ENCODE data around the gene FRY.

GRCh38 chr13:32262619-32263018 is 231.0 kb downstream of the FRY start:
- TF ChIP-seq, protein P1, sequence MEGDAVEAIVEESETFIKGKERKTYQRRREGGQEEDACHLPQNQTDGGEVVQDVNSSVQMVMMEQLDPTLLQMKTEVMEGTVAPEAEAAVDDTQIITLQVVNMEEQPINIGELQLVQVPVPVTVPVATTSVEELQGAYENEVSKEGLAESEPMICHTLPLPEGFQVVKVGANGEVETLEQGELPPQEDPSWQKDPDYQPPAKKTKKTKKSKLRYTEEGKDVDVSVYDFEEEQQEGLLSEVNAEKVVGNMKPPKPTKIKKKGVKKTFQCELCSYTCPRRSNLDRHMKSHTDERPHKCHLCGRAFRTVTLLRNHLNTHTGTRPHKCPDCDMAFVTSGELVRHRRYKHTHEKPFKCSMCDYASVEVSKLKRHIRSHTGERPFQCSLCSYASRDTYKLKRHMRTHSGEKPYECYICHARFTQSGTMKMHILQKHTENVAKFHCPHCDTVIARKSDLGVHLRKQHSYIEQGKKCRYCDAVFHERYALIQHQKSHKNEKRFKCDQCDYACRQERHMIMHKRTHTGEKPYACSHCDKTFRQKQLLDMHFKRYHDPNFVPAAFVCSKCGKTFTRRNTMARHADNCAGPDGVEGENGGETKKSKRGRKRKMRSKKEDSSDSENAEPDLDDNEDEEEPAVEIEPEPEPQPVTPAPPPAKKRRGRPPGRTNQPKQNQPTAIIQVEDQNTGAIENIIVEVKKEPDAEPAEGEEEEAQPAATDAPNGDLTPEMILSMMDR (IDR thresholded peaks at IDR 0.05) = no peak
- TF ChIP-seq JUN (CRISPR knock-in tag; IDR thresholded peaks at IDR 0.05) (no peak), ZBTB21 (CRISPR knock-in tag; IDR thresholded peaks at IDR 0.05; ENCODE audit: borderline replicate concordance) (no peak), CREB1 (CRISPR knock-in tag; IDR thresholded peaks at IDR 0.05) (no peak), MAX (CRISPR knock-in tag; IDR thresholded peaks at IDR 0.05) (no peak), MYBL2 (CRISPR knock-in tag; IDR thresholded peaks at IDR 0.05) (no peak), ZNF138 (CRISPR knock-in tag; conservative IDR thresholded peaks at IDR 0.05) (no peak), NR1H2 (CRISPR knock-in tag; IDR thresholded peaks at IDR 0.05) (no peak), ATF6 (CRISPR knock-in tag; IDR thresholded peaks at IDR 0.05) (no peak), ZNF416 (CRISPR knock-in tag; IDR thresholded peaks at IDR 0.05) (no peak), IRF1 (CRISPR knock-in tag; IDR thresholded peaks at IDR 0.05) (no peak)
- TF ChIP-seq, protein P2, sequence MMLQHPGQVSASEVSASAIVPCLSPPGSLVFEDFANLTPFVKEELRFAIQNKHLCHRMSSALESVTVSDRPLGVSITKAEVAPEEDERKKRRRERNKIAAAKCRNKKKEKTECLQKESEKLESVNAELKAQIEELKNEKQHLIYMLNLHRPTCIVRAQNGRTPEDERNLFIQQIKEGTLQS (CRISPR knock-in tag; conservative IDR thresholded peaks at IDR 0.05) = no peak
- TF ChIP-seq, protein P3, sequence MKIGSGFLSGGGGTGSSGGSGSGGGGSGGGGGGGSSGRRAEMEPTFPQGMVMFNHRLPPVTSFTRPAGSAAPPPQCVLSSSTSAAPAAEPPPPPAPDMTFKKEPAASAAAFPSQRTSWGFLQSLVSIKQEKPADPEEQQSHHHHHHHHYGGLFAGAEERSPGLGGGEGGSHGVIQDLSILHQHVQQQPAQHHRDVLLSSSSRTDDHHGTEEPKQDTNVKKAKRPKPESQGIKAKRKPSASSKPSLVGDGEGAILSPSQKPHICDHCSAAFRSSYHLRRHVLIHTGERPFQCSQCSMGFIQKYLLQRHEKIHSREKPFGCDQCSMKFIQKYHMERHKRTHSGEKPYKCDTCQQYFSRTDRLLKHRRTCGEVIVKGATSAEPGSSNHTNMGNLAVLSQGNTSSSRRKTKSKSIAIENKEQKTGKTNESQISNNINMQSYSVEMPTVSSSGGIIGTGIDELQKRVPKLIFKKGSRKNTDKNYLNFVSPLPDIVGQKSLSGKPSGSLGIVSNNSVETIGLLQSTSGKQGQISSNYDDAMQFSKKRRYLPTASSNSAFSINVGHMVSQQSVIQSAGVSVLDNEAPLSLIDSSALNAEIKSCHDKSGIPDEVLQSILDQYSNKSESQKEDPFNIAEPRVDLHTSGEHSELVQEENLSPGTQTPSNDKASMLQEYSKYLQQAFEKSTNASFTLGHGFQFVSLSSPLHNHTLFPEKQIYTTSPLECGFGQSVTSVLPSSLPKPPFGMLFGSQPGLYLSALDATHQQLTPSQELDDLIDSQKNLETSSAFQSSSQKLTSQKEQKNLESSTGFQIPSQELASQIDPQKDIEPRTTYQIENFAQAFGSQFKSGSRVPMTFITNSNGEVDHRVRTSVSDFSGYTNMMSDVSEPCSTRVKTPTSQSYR (CRISPR knock-in tag; IDR thresholded peaks at IDR 0.05) = no peak
- TF ChIP-seq, protein P4, sequence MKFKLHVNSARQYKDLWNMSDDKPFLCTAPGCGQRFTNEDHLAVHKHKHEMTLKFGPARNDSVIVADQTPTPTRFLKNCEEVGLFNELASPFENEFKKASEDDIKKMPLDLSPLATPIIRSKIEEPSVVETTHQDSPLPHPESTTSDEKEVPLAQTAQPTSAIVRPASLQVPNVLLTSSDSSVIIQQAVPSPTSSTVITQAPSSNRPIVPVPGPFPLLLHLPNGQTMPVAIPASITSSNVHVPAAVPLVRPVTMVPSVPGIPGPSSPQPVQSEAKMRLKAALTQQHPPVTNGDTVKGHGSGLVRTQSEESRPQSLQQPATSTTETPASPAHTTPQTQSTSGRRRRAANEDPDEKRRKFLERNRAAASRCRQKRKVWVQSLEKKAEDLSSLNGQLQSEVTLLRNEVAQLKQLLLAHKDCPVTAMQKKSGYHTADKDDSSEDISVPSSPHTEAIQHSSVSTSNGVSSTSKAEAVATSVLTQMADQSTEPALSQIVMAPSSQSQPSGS (CRISPR knock-in tag; IDR thresholded peaks at IDR 0.05; ENCODE audit: borderline replicate concordance, low read depth) = no peak

Data from WTC11 (cell line).